Measurements from ENCODE around the gene FAM174B. TPM values are rescaled to one million over a fixed set of nuclear protein-coding genes. Genes with fewer than 3 reads are reported as not detected.

The FAM174B gene
- total RNA-seq, 1 donor from 2014 or later, result 4.9 TPM

- TF ChIP-seq CTCF (IDR thresholded peaks at IDR 0.05), result no peak
- no peak for TF ChIP-seq POLR2AphosphoS5 (IDR thresholded peaks at IDR 0.05; ENCODE audit: insufficient read depth in 1 of 2, low read depth in 1 of 2)
- TF ChIP-seq POLR2A (IDR thresholded peaks at IDR 0.05), result no peak
- no peak for DNase-seq (ENCODE audit: extremely low spot score in 2 of 2)
- no peaks in the 10 kb centered on the region for H3K36me3 ChIP-seq
- H3K9me3 ChIP-seq, result no peaks in the 10 kb centered on the region
- no peaks in the 10 kb centered on the region for H3K27me3 ChIP-seq
- intact Hi-C loops (cut with DNase I), result no loop called here
- peaks cover 17% of the 10 kb centered on the region for H3K4me1 ChIP-seq
- peak overlapping the region; percentile 53 to 71 for H3K4me3 ChIP-seq
- H3K27ac ChIP-seq, result no peak overlapping the region
Measured at GRCh38 chr15:92654662-92655061, 913 bp downstream of the FAM174B start.

- Histone ChIP-seq H3K4me1 (peaks cover 17% of the 10 kb centered on the region), H3K27me3 (no peaks in the 10 kb centered on the region), H3K36me3 (no peaks in the 10 kb centered on the region), H3K4me3 (no peak overlapping the region), H3K9me3 (no peaks in the 10 kb centered on the region), H3K27ac (no peak overlapping the region)
- peak in 1 of 2 donors; percentile 85 for DNase-seq (ENCODE audit: extremely low spot score in 2 of 2)
- intact Hi-C loops (cut with DNase I), result no loop called here
- TF ChIP-seq POLR2AphosphoS5 (IDR thresholded peaks at IDR 0.05; ENCODE audit: insufficient read depth in 1 of 2, low read depth in 1 of 2), result no peak
- TF ChIP-seq POLR2A (IDR thresholded peaks at IDR 0.05), result no peak
- TF ChIP-seq CTCF (IDR thresholded peaks at IDR 0.05), result no peak
Measured at GRCh38 chr15:92653836-92654539, 1.6 kb downstream of the FAM174B start.

- Histone ChIP-seq H3K27me3 (no peaks in the 10 kb centered on the region), H3K9me3 (no peaks in the 10 kb centered on the region), H3K36me3 (no peaks in the 10 kb centered on the region), H3K4me3 (no peak overlapping the region), H3K4me1 (peaks cover 17% of the 10 kb centered on the region), H3K27ac (no peak overlapping the region)
- DNase-seq (ENCODE audit: extremely low spot score in 2 of 2), result peak in 1 of 2 donors; percentile 54
- intact Hi-C loops (cut with DNase I), result no loop called here
- TF ChIP-seq POLR2AphosphoS5 (IDR thresholded peaks at IDR 0.05; ENCODE audit: insufficient read depth in 1 of 2, low read depth in 1 of 2), result no peak
- no peak for TF ChIP-seq POLR2A (IDR thresholded peaks at IDR 0.05)
- TF ChIP-seq CTCF (IDR thresholded peaks at IDR 0.05), result no peak
Measured at GRCh38 chr15:92653366-92653765, 2.2 kb downstream of the FAM174B start.

- TF ChIP-seq POLR2A (IDR thresholded peaks at IDR 0.05), result no peak
- TF ChIP-seq CTCF (IDR thresholded peaks at IDR 0.05), result no peak
- no peak for TF ChIP-seq POLR2AphosphoS5 (IDR thresholded peaks at IDR 0.05; ENCODE audit: insufficient read depth in 1 of 2, low read depth in 1 of 2)
- Histone ChIP-seq H3K27ac (no peak overlapping the region), H3K9me3 (no peaks in the 10 kb centered on the region), H3K4me1 (peaks cover 17% of the 10 kb centered on the region), H3K27me3 (no peaks in the 10 kb centered on the region), H3K36me3 (no peaks in the 10 kb centered on the region), H3K4me3 (no peak overlapping the region)
- DNase-seq (ENCODE audit: extremely low spot score in 2 of 2), result peak in 1 of 2 donors; percentile 58
- intact Hi-C loops (cut with DNase I), result no loop called here
Measured at GRCh38 chr15:92652576-92652966, 3.0 kb downstream of the FAM174B start.

- Histone ChIP-seq H3K4me1 (peaks cover 17% of the 10 kb centered on the region), H3K9me3 (no peaks in the 10 kb centered on the region), H3K27ac (no peak overlapping the region), H3K27me3 (no peaks in the 10 kb centered on the region), H3K36me3 (no peaks in the 10 kb centered on the region), H3K4me3 (no peak overlapping the region)
- peak in 1 of 2 donors; percentile 76 for DNase-seq (ENCODE audit: extremely low spot score in 2 of 2)
- no peak for TF ChIP-seq POLR2A (IDR thresholded peaks at IDR 0.05)
- intact Hi-C loops (cut with DNase I), result no loop called here
Measured at GRCh38 chr15:92651877-92652575, 3.5 kb downstream of the FAM174B start.
